Kidney (tissue), 14 donors: ENCODE measurements around the gene FAM13A. TPM values are rescaled to one million over a fixed set of nuclear protein-coding genes. Genes with fewer than 3 reads are reported as not detected.

Experiments used
- DNase-seq, 5 donors: peaks; one replicate each; pipeline ENCODE4 v3.0.0-alpha.2; 2013 to 2020
- FAIRE-seq: peaks from 2 replicates; lab custom pipeline; 2012; peaks lifted over from hg19 to GRCh38; lab: Jason Lieb, UNC
- H3K27ac ChIP-seq, 2 donors: one replicate each; pipeline ENCODE4 v1.7.0; 2013; ENCODE audit warnings: low read depth in 2 of 2, low read length in 2 of 2, inconsistent platforms in 1 of 2
- H3K27me3 ChIP-seq: one replicate; pipeline ENCODE4 v1.7.1; 2013; ENCODE audit warnings: low read length, inconsistent platforms; ENCODE audit not compliant: control insufficient read depth, insufficient read depth
- H3K36me3 ChIP-seq, 3 donors: one replicate each; pipeline versions ENCODE4 v1.7.0 to v1.7.1; 2013; ENCODE audit warnings: low read length in 3 of 3, control low read depth in 1 of 3, inconsistent platforms in 1 of 3; ENCODE audit not compliant: insufficient read depth in 3 of 3, control insufficient read depth in 2 of 3
- H3K4me1 ChIP-seq, 3 donors: one replicate each; pipeline versions ENCODE4 v1.7.0 to v1.7.1; 2013; ENCODE audit warnings: low read length in 3 of 3, inconsistent platforms in 1 of 3, low read depth in 1 of 3; ENCODE audit not compliant: control insufficient read depth in 2 of 3, insufficient read depth in 2 of 3
- H3K4me3 ChIP-seq, 3 donors: one replicate each; pipeline versions ENCODE4 v1.7.0 to v1.8.1; 2013; ENCODE audit warnings: low read length in 3 of 3, control low read depth in 1 of 3, inconsistent platforms in 1 of 3
- H3K9ac ChIP-seq, 3 donors: one replicate each; pipeline versions ENCODE4 v1.7.0 to v1.7.1; 2013; ENCODE audit warnings: low read length in 3 of 3, control low read depth in 1 of 3, inconsistent platforms in 1 of 3
- H3K9me3 ChIP-seq, 3 donors: one replicate each; pipeline versions ENCODE4 v1.7.0 to v1.7.1; 2013; ENCODE audit warnings: low read length in 3 of 3, control low read depth in 1 of 3, inconsistent platforms in 1 of 3; ENCODE audit not compliant: control insufficient read depth in 2 of 3, insufficient read depth in 1 of 3
- CTCF ChIP-seq: IDR thresholded peaks from 3 replicates; pipeline ENCODE4 v1.5.1; 2012; ENCODE audit warnings: mild to moderate bottlenecking, moderate library complexity, borderline replicate concordance; ENCODE audit not compliant: insufficient read depth; ENCODE audit errors: extremely low read depth
- intact Hi-C: fragments of 100-400 bp; cut with DNase I; formaldehyde crosslinking; loops from one replicate; pipeline ENCODE4 v1.11.1; 2022
- polyA plus RNA-seq: library from polyadenylated mRNA; stranded (reverse); fragments of 350-450 nt; fragmentation: Illumina TruSeq; extraction: RNeasy Lipid Tissue Mini Kit (QIAGEN cat#74804); gene quantifications from one replicate; pipeline ENCODE4 v1.2.3, GENCODE V29; 2014; ENCODE audit warnings: low read depth, low replicate concordance; ENCODE audit not compliant: insufficient read depth
- total RNA-seq: library from RNA; stranded (reverse); fragmentation: NEBNext Ultra II Directional; extraction: Animal tissue kit (Norgen Biotek cat#: 25700); gene quantifications from one replicate; pipeline ENCODE4 v1.2.1, GENCODE V29; 2021
- donor health status: control.
- donor health status: control.
- donor health status: control.
- donor health status: control.
- donor health status: control.
- donor health status: DM: yes; HTN: yes; CAD: no.
- donor health status: Normal renal cell carcinoma (clear cell type).

The FAM13A gene
- total and polyA plus RNA-seq, 2 donors from 2014 or later = 12.9 to 48.3 TPM

- TF ChIP-seq CTCF = no peak
- Histone ChIP-seq H3K9me3 (no peaks in the 10 kb centered on the region), H3K9ac (no peak overlapping the region), H3K4me1 (peaks cover 0 to under 1% (median 0%) of the 10 kb centered on the region in 3 donors), H3K27ac (no peak overlapping the region), H3K36me3 (no peaks in the 10 kb centered on the region), H3K4me3 (no peak overlapping the region), H3K27me3 (no peaks in the 10 kb centered on the region)
- DNase-seq (no peak), FAIRE-seq (no peak)
- intact Hi-C loops = no loop called here
These were observed 259.3 kb downstream of the FAM13A start for GRCh38 chr4:88797725-88798124.

GRCh38 chr4:88796545-88796944 is 260.4 kb downstream of the FAM13A start:
- Histone ChIP-seq H3K36me3 (no peaks in the 10 kb centered on the region), H3K27me3 (no peaks in the 10 kb centered on the region), H3K27ac (no peak overlapping the region), H3K9ac (no peak overlapping the region), H3K4me1 (peaks cover 0 to 4% (median 2%) of the 10 kb centered on the region in 3 donors), H3K4me3 (no peak overlapping the region), H3K9me3 (no peaks in the 10 kb centered on the region)
- no peak for TF ChIP-seq CTCF
- FAIRE-seq (peak; percentile 29), DNase-seq (no peak)
- intact Hi-C loops = no loop called here

DNA sequence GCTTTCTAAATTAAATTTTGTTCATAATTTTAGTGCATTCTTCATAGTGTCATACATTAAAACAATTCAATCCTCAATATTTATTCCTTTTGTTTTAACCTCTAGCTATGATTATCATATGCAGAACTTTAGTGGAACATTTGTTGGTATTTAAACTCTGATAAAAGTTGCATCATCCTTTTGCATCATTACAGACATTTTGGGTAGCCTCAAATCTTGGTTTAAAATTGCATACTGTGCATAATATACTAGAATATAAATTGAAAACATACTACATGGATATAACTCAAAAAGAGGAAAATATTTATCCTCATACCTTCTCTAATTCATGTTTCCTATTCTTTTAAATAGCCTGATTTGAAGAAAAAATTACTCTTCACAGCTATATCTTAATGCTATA is 262.0 kb downstream of the FAM13A start:
- H3K27ac ChIP-seq = no peak overlapping the region
- FAIRE-seq = no peak
- no peaks in the 10 kb centered on the region for H3K9me3 ChIP-seq

More for the DNA sequence above, 262.0 kb downstream of the FAM13A start:
- no peaks in the 10 kb centered on the region for H3K36me3 ChIP-seq
- no peaks in the 10 kb centered on the region for H3K27me3 ChIP-seq
- no peak overlapping the region for H3K9ac ChIP-seq
- TF ChIP-seq CTCF = no peak
- intact Hi-C loops = no loop called here
- DNase-seq = no peak
- H3K4me3 ChIP-seq = no peak overlapping the region
- peaks cover 0 to 4% (median 2%) of the 10 kb centered on the region in 3 donors for H3K4me1 ChIP-seq
